Trophoblast cell (in vitro differentiated cells and primary cell): ENCODE results near the gene NMNAT3.

Experiments used
- DNase-seq, 2 donors: peaks; one replicate each; pipeline ENCODE4 v3.0.0-alpha.2; 2016
- H2AFZ ChIP-seq: 2 replicates; pipeline ENCODE4 v1.6.1; 2013; ENCODE audit warnings: low read length, moderate library complexity, mild to moderate bottlenecking; ENCODE audit not compliant: insufficient read depth, poor library complexity
- H2AK5ac ChIP-seq: 2 replicates; pipeline ENCODE4 v1.6.1; 2013; ENCODE audit warnings: mild to moderate bottlenecking, low read length
- H2BK120ac ChIP-seq: 2 replicates; pipeline ENCODE4 v1.6.1; 2013; ENCODE audit warnings: low read length, mild to moderate bottlenecking, moderate library complexity; ENCODE audit not compliant: insufficient read depth, poor library complexity
- H2BK12ac ChIP-seq: 2 replicates; pipeline ENCODE4 v1.6.1; 2013; ENCODE audit warnings: mild to moderate bottlenecking, low read length, moderate library complexity
- H2BK5ac ChIP-seq: 2 replicates; pipeline ENCODE4 v1.6.1; 2013; ENCODE audit warnings: low read length, low read depth, moderate library complexity, mild to moderate bottlenecking; ENCODE audit not compliant: poor library complexity
- H3K14ac ChIP-seq: 2 replicates; pipeline ENCODE4 v1.6.1; 2013; ENCODE audit warnings: mild to moderate bottlenecking, low read length
- H3K18ac ChIP-seq: 2 replicates; pipeline ENCODE4 v1.6.1; 2013; ENCODE audit warnings: mild to moderate bottlenecking, low read length
- H3K23ac ChIP-seq: 2 replicates; pipeline ENCODE4 v1.6.1; 2013; ENCODE audit warnings: low read length
- H3K27ac ChIP-seq: 2 replicates; pipeline ENCODE4 v1.5.1; 2013; ENCODE audit warnings: low read depth, mild to moderate bottlenecking, inconsistent platforms, low read length, moderate library complexity
- H3K27me3 ChIP-seq: 2 replicates; pipeline ENCODE4 v1.6.1; 2013; ENCODE audit warnings: inconsistent platforms, mild to moderate bottlenecking, low read length, moderate library complexity; ENCODE audit not compliant: insufficient read depth
- H3K36me3 ChIP-seq, 2 experiments: 1 replicate in 1 of 2; 2 replicates in 1 of 2; pipeline ENCODE4 v1.6.1; 2013; ENCODE audit warnings: low read length in 2 of 2, mild to moderate bottlenecking in 2 of 2, moderate library complexity in 1 of 2; ENCODE audit not compliant: insufficient read depth in 2 of 2, control insufficient read depth in 1 of 2
- H3K4ac ChIP-seq: 2 replicates; pipeline ENCODE4 v1.6.1; 2013; ENCODE audit warnings: low read depth, mild to moderate bottlenecking, low read length, moderate library complexity
- H3K4me1 ChIP-seq, 2 experiments: 1 replicate in 1 of 2; 2 replicates in 1 of 2; pipeline ENCODE4 v1.6.1; 2013; ENCODE audit warnings: low read length in 2 of 2, mild to moderate bottlenecking in 2 of 2, moderate library complexity in 1 of 2; ENCODE audit not compliant: insufficient read depth in 2 of 2, control insufficient read depth in 1 of 2
- H3K4me2 ChIP-seq: 2 replicates; pipeline ENCODE4 v1.6.1; 2013; ENCODE audit warnings: inconsistent platforms, mild to moderate bottlenecking, low read length, moderate library complexity
- H3K4me3 ChIP-seq: 2 replicates; pipeline ENCODE4 v1.5.1; 2013; ENCODE audit warnings: mild to moderate bottlenecking, low read depth, low read length, inconsistent platforms
- H3K79me1 ChIP-seq: one replicate; pipeline ENCODE4 v1.6.1; 2013; ENCODE audit warnings: low read length
- H3K79me2 ChIP-seq: 2 replicates; pipeline ENCODE4 v1.6.1; 2013; ENCODE audit warnings: low read length, mild to moderate bottlenecking; ENCODE audit not compliant: control insufficient read depth, insufficient read depth, poor library complexity
- H3K9ac ChIP-seq: 2 replicates; pipeline ENCODE4 v1.6.1; 2013; ENCODE audit warnings: mild to moderate bottlenecking, low read length
- H3K9me3 ChIP-seq: 2 replicates; pipeline ENCODE4 v1.6.1; 2013; ENCODE audit warnings: low read depth, mild to moderate bottlenecking, control low read depth, inconsistent platforms, low read length; ENCODE audit not compliant: insufficient read depth
- H4K12ac ChIP-seq: 2 replicates; pipeline ENCODE4 v1.6.1; 2013; ENCODE audit warnings: low read depth, mild to moderate bottlenecking, low read length, moderate library complexity
- H4K8ac ChIP-seq: 2 replicates; pipeline ENCODE4 v1.6.1; 2013; ENCODE audit warnings: low read depth, mild to moderate bottlenecking, low read length, moderate library complexity
- H4K91ac ChIP-seq: one replicate; pipeline ENCODE4 v1.6.1; 2013; ENCODE audit warnings: low read depth, mild to moderate bottlenecking, low read length, moderate library complexity
- WGBS: extraction: QIAGEN DNeasy Blood & Tissue Kit; methylation state at CpG from one replicate; pipeline ENCODE4 v1.1.7; 2013; ENCODE audit warnings: missing lambda C conversion rate; ENCODE audit not compliant: insufficient read length, insufficient coverage; ENCODE audit errors: extremely low coverage; 5-methylcytosine and 5-hydroxymethylcytosine counted together

The NMNAT3 gene

DNA sequence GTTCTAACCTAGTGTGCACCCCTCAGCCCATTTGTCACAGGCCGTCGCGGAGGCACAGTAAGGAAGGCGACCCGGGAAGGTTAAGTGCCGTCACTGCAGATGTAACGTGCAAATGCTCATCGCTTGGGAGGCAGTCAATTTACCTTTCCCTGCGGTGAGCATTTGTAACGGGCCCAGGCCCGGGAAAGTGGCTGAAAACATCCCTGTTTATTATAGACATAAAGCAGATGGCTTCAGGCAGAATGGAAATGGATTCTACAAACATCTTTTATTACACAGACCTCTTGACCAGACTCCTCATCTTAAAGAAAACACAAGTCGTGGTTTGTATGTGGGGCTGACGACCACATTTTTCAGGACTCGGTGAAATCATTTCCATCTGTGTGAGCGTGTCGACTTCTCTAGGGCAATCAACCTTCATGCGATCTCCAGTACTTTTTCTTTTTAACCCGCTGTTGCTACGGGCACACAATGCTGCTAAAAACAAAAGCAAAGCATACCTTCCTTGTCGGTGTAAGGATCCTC is 43.6 kb downstream of the NMNAT3 start:
- H3K79me2 ChIP-seq: no peaks in the 10 kb centered on the region
- H3K9ac ChIP-seq: no peak overlapping the region
- no peaks in the 10 kb centered on the region for H3K27me3 ChIP-seq
- H3K79me1 ChIP-seq: no peaks in the 10 kb centered on the region
- no peak for DNase-seq
- H4K12ac ChIP-seq: no peak overlapping the region
- no peak overlapping the region for H3K4me3 ChIP-seq
- H3K23ac ChIP-seq: no peak overlapping the region
- no peak overlapping the region for H3K14ac ChIP-seq
- no peak overlapping the region for H3K4ac ChIP-seq
- H2AK5ac ChIP-seq: no peak overlapping the region
- no peaks in the 10 kb centered on the region for H3K36me3 ChIP-seq
- no peak overlapping the region for H2BK5ac ChIP-seq
- no peak overlapping the region for H2BK12ac ChIP-seq
- H2AFZ ChIP-seq: no peak overlapping the region
- WGBS: no CpG with 5 or more reads among the region's 20 CpGs
- no peak overlapping the region for H2BK120ac ChIP-seq
- H3K18ac ChIP-seq: no peak overlapping the region
- H3K27ac ChIP-seq: no peak overlapping the region
- no peaks in the 10 kb centered on the region for H3K4me1 ChIP-seq
- no peak overlapping the region for H3K4me2 ChIP-seq
- no peaks in the 10 kb centered on the region for H3K9me3 ChIP-seq
- H4K91ac ChIP-seq: no peak overlapping the region
- H4K8ac ChIP-seq: no peak overlapping the region

GRCh38 chr3:139633511-139633910 is 44.3 kb downstream of the NMNAT3 start:
- no peaks in the 10 kb centered on the region for H3K79me2 ChIP-seq
- no peak for DNase-seq
- H3K14ac ChIP-seq: no peak overlapping the region
- no peak overlapping the region for H3K4me2 ChIP-seq
- no peak overlapping the region for H2BK12ac ChIP-seq
- no peak overlapping the region for H3K23ac ChIP-seq
- no peak overlapping the region for H2BK5ac ChIP-seq
- H4K8ac ChIP-seq: no peak overlapping the region
- H2AK5ac ChIP-seq: no peak overlapping the region
- no peaks in the 10 kb centered on the region for H3K79me1 ChIP-seq
- H3K4ac ChIP-seq: no peak overlapping the region
- H3K4me3 ChIP-seq: no peak overlapping the region
- no peaks in the 10 kb centered on the region for H3K27me3 ChIP-seq
- no peak overlapping the region for H3K18ac ChIP-seq
- H4K91ac ChIP-seq: no peak overlapping the region
- H2BK120ac ChIP-seq: no peak overlapping the region
- no peaks in the 10 kb centered on the region for H3K4me1 ChIP-seq
- H3K36me3 ChIP-seq: no peaks in the 10 kb centered on the region
- no peak overlapping the region for H2AFZ ChIP-seq
- no peaks in the 10 kb centered on the region for H3K9me3 ChIP-seq
- no CpG with 5 or more reads among the region's 6 CpGs for WGBS
- H4K12ac ChIP-seq: no peak overlapping the region
- no peak overlapping the region for H3K9ac ChIP-seq
- no peak overlapping the region for H3K27ac ChIP-seq

GRCh38 chr3:139630542-139630941 is 47.2 kb downstream of the NMNAT3 start:
- Histone ChIP-seq H2AK5ac (no peak overlapping the region), H3K9ac (no peak overlapping the region), H3K36me3 (no peaks in the 10 kb centered on the region), H3K27me3 (no peaks in the 10 kb centered on the region), H2AFZ (no peak overlapping the region), H3K4ac (no peak overlapping the region), H3K4me3 (no peak overlapping the region), H2BK12ac (no peak overlapping the region), H2BK5ac (no peak overlapping the region), H3K4me2 (no peak overlapping the region), H4K8ac (no peak overlapping the region), H4K12ac (no peak overlapping the region), H4K91ac (no peak overlapping the region), H3K27ac (no peak overlapping the region), H3K79me1 (no peaks in the 10 kb centered on the region), H3K14ac (no peak overlapping the region), H2BK120ac (no peak overlapping the region), H3K79me2 (no peaks in the 10 kb centered on the region), H3K9me3 (no peaks in the 10 kb centered on the region), H3K4me1 (no peaks in the 10 kb centered on the region), H3K18ac (no peak overlapping the region), H3K23ac (no peak overlapping the region)
- no CpG with 5 or more reads among the region's 4 CpGs for WGBS
- DNase-seq: no peak

DNA sequence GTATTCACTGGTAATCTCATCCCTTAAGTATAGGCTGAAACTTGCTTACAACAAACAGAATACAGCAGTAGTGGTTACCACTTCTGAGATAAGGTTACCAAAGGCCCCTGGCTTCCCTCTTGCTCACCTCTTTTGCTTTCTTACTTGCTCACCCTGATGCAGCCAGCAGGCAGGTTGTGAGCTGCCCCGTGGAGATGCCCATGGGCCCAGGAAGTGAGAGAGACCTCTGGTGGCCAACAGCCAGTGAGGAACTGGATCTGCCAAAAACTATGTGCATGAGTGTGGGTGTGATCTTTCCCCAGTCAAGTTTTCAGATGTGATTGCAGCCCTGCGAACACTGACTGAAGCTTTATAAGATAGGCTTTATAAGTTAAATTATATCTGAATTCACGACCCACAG is 48.7 kb downstream of the NMNAT3 start:
- H3K36me3 ChIP-seq: no peaks in the 10 kb centered on the region
- WGBS: no CpG with 5 or more reads among the region's 3 CpGs

More for the DNA sequence above, 48.7 kb downstream of the NMNAT3 start:
- H2BK5ac ChIP-seq: no peak overlapping the region
- H4K8ac ChIP-seq: no peak overlapping the region
- H3K18ac ChIP-seq: no peak overlapping the region
- no peak overlapping the region for H3K4me2 ChIP-seq
- H2AK5ac ChIP-seq: no peak overlapping the region
- H3K4me3 ChIP-seq: no peak overlapping the region
- H3K4ac ChIP-seq: no peak overlapping the region
- H3K14ac ChIP-seq: no peak overlapping the region
- H4K12ac ChIP-seq: no peak overlapping the region
- no peaks in the 10 kb centered on the region for H3K79me1 ChIP-seq
- no peak overlapping the region for H2BK120ac ChIP-seq
- H3K79me2 ChIP-seq: no peaks in the 10 kb centered on the region
- no peaks in the 10 kb centered on the region for H3K4me1 ChIP-seq
- no peak overlapping the region for H3K9ac ChIP-seq
- no peaks in the 10 kb centered on the region for H3K9me3 ChIP-seq
- H2BK12ac ChIP-seq: no peak overlapping the region
- H2AFZ ChIP-seq: no peak overlapping the region
- no peak overlapping the region for H3K27ac ChIP-seq
- H3K23ac ChIP-seq: no peak overlapping the region
- H4K91ac ChIP-seq: no peak overlapping the region
- peak in 1 of 2 donors; percentile 21 for DNase-seq
- H3K27me3 ChIP-seq: no peaks in the 10 kb centered on the region
